ENCODE data around the gene TRPC1.
"Not testable (repeated sequence)": the region's sequence is repeated elsewhere in the genome, so short reads cannot be mapped to it uniquely, and the experiment has no call there.

TRPC1 gene

GRCh38 chr3:142723968-142724681 lies at the start of gene TRPC1:
Gene TRPC1 (plus strand): TSS chr3:142724034. CDS start chr3:142724560, 526 bp downstream.
- DNase-seq, result peak; percentile 70 to 96 (median 77)
- intact Hi-C loops (cut with DNase I), result loop anchor here (5.0 kb wide), 3 partner anchors 127 to 277 kb away; partner anchors contain the start of genes ATR, PLS1 and XRN1

GRCh38 chr3:142676151-142676550 lies 47.7 kb upstream of the TRPC1 start:
- intact Hi-C loops (cut with DNase I), result no loop called here
- DNase-seq, result no peak

- no peak for DNase-seq
- intact Hi-C loops (cut with DNase I), result no loop called here
Observed at GRCh38 chr3:142680710-142681109, 43.1 kb upstream of the TRPC1 start.

DNA sequence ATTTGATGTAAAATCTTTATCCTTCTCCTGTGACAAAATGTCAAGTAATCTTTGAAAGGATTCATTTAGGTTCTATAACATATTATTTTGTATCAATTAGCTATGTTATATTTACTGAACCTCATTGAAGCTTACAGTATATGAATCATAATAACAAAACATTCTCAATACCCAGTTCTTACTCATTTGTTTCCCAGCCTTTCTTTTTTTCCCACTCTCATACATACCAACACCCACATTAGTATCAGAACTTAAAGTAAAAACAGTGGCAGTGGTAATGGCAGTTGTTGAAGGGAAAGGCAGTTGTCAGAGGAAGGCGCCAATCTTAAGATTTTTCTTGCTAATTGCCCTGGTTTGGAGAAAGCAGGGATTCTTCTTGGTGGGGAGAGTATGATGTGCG lies 33.2 kb upstream of the TRPC1 start:
- no peak for DNase-seq
- intact Hi-C loops (cut with DNase I), result no loop called here

- no peak for DNase-seq
- intact Hi-C loops (cut with DNase I), result no loop called here
Observed at GRCh38 chr3:142691527-142691926, 32.3 kb upstream of the TRPC1 start.

GRCh38 chr3:142693136-142693853 lies 30.5 kb upstream of the TRPC1 start:
- DNase-seq, result no peak
- intact Hi-C loops (cut with DNase I), result no loop called here

GRCh38 chr3:142694225-142694624 lies 29.6 kb upstream of the TRPC1 start:
- intact Hi-C loops (cut with DNase I), result no loop called here
- no peak for DNase-seq

- intact Hi-C loops (cut with DNase I), result no loop called here
- DNase-seq, result no peak
Observed at GRCh38 chr3:142705198-142705597, 18.6 kb upstream of the TRPC1 start.

DNA sequence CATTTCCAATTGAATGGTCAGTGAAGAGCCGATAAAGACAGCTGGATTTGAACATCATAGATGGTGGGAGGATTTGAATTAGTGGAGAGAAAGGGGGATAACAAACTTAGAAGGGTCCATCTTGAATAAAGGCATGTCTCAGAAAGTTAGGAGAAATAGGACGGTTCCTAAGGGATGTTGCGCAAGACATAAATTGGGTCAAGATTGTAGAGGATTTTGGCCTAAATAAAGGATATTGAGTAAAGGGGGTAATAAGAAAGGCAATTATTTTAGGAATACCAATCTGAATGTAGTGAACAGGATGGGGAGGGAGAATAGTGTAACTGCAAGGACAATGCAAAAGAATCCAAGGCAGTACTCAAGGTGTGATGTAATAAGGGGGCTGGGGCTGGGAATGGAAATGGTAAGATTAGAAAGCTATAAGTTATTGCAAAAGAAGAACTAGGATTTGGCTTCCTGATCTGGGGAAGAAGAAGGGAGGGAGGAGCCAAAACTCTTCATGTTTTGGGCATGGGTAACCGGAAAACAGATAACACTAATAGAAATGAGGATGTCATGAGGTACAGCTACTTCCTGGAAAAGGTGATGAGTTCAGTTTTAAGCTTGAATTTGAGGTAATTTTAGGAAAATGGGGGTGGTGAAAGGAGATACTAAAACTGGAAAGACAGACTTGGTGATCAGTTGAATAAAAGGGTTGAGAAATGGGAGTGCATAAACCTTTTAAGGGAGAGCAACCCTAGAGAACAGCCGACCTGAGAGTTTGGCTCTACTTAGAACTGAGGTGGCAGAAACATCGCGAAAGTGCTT lies 17.3 kb upstream of the TRPC1 start:
- intact Hi-C loops (cut with DNase I), result no loop called here
- no peak for DNase-seq

- DNase-seq, result no peak
- intact Hi-C loops (cut with DNase I), result no loop called here
Observed at GRCh38 chr3:142709207-142709606, 14.6 kb upstream of the TRPC1 start.

- DNase-seq; intact Hi-C loops (cut with DNase I): not testable (repeated sequence)
Observed at GRCh38 chr3:142714882-142715281, 9.0 kb upstream of the TRPC1 start.

- intact Hi-C loops (cut with DNase I), result no loop called here
- no peak for DNase-seq
Observed at GRCh38 chr3:142716102-142716501, 7.7 kb upstream of the TRPC1 start.

DNA sequence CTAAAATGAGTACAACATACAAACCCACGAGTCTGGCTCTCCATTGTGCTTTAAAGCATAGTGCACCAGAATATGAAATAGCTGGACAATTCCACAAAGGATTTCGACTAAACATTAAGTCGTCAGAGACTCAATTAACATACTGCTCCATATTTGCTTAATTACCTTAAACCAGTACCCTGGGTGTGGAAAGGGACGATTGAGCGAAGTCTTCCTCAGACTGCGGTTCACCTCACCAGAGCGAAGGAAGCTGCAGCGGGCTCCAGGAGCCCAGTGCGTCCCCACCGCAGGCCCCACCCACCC lies 218 bp upstream of the TRPC1 start:
- intact Hi-C loops (cut with DNase I), result loop anchor here (5.0 kb wide), 3 partner anchors 126 to 276 kb away; partner anchors contain the start of genes ATR, PLS1 and XRN1
- peak in 1 of 10 donors; percentile 94 for DNase-seq

GRCh38 chr3:142724682-142725356 lies 985 bp downstream of the TRPC1 start:
- DNase-seq, result peak; percentile 20 to 87 (median 33)
- intact Hi-C loops (cut with DNase I), result loop anchor here (5.0 kb wide), 3 partner anchors 128 to 278 kb away; partner anchors contain the start of genes ATR, PLS1 and XRN1

- DNase-seq, result no peak
- intact Hi-C loops (cut with DNase I), result no loop called here
Observed at GRCh38 chr3:142725357-142725739, 1.5 kb downstream of the TRPC1 start.

DNA sequence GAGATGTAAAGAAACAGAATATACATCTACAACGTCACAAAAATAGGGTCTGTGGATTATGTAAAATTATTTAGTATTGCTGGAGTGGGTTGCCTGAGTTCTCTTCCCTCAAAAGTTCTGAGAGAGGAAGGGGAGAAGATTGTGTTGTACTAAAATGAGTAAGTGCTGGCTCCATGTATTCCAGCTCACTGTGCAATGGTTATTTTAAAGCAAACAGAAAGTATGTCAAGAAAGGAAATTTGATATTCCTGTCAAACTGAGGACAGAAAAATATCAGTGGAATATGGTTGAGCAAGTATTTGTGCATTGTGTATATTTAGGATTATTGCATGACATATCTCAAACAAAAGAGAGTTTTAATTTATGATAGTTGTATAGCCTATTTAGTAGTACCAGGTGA lies 2.2 kb downstream of the TRPC1 start:
- DNase-seq, result no peak
- intact Hi-C loops (cut with DNase I), result no loop called here

- DNase-seq, result no peak
- intact Hi-C loops (cut with DNase I), result no loop called here
Observed at GRCh38 chr3:142732066-142732465, 8.2 kb downstream of the TRPC1 start.

- intact Hi-C loops (cut with DNase I), result no loop called here
- no peak for DNase-seq
Observed at GRCh38 chr3:142734834-142735233, 11.0 kb downstream of the TRPC1 start.

GRCh38 chr3:142735462-142735861 lies 11.6 kb downstream of the TRPC1 start:
- no peak for DNase-seq
- intact Hi-C loops (cut with DNase I), result no loop called here

DNA sequence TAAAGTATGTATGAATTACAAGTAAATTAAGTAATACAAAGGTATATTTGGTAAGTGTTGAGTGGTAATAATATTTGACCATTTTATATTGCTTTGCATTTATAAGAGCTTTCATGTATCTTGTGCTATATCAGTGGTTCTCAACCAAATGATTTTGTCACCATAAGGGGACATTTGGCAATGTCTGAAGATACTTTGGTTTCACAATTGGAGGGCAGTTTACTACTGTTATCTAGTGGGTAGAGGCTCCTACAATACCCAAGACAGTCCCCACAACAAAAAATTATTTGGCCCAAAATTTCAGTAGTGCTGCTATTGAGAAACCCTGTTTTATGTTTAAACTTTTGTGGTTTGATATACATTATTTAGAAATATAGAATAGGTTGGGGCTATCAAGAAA lies 14.6 kb downstream of the TRPC1 start:
- intact Hi-C loops (cut with DNase I), result no loop called here

DNA sequence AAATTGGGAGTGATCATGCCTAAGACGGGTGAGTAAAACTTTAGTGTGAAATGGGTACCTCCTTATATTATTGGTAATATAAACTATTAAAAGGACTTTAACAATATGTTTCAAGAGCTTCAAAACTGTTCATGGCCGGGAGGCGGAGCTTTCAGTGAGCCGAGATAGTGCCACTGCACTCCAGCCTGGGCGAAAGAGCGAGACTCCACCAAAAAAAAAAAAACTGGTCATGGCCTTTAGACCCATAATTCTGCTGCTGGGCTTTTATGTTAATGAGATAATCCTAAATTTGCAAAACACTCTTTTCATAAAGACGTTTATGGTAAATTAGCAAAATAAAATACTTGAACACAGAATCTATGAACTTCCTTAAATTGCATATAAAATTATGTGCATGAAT lies 22.8 kb downstream of the TRPC1 start:
- intact Hi-C loops (cut with DNase I), result no loop called here
- no peak for DNase-seq

More for the DNA sequence above, 14.6 kb downstream of the TRPC1 start:
- no peak for DNase-seq
